ENCODE measurements around the gene PEPD.

- TF ChIP-seq CTCF (IDR thresholded peaks at IDR 0.05) (no peak), POLR2A (IDR thresholded peaks at IDR 0.05) (no peak)
Observed at GRCh38 chr19:33350538-33351309, 170.9 kb downstream of the PEPD start.

Data from esophagus squamous epithelium (tissue), 4 donors.